NCI-H2107 (cell line): Measurements from ENCODE around the gene ZFYVE9.
"Not testable (repeated sequence)": the region's sequence is repeated elsewhere in the genome, so short reads cannot be mapped to it uniquely, and the experiment has no call there.

Experiments
- DNase-seq: peaks from one replicate; lab custom pipeline; 2025; lab: John Stamatoyannopoulos, UW

The ZFYVE9 gene

GRCh38 chr1:52141513-52142219 lies at the start of gene ZFYVE9:
Gene ZFYVE9 (plus strand): TSS chr1:52142089. CDS start chr1:52233207, 91,118 bp downstream.
- peak; percentile 88 for DNase-seq

GRCh38 chr1:52094300-52094699 lies 47.6 kb upstream of the ZFYVE9 start:
- not testable (repeated sequence) for DNase-seq

- DNase-seq, result no peak
Measured at GRCh38 chr1:52096216-52096615, 45.7 kb upstream of the ZFYVE9 start.

- peak; percentile 19 for DNase-seq
Measured at GRCh38 chr1:52098139-52098871, 43.6 kb upstream of the ZFYVE9 start.

- DNase-seq, result no peak
Measured at GRCh38 chr1:52102336-52103013, 39.4 kb upstream of the ZFYVE9 start.

- DNase-seq, result no peak
Measured at GRCh38 chr1:52111492-52111891, 30.4 kb upstream of the ZFYVE9 start.

GRCh38 chr1:52112489-52112888 lies 29.4 kb upstream of the ZFYVE9 start:
- DNase-seq, result no peak

GRCh38 chr1:52119301-52120079 lies 22.4 kb upstream of the ZFYVE9 start:
- no peak for DNase-seq

GRCh38 chr1:52122384-52122783 lies 19.5 kb upstream of the ZFYVE9 start:
- no peak for DNase-seq

- no peak for DNase-seq
Measured at GRCh38 chr1:52123622-52124021, 18.3 kb upstream of the ZFYVE9 start.

GRCh38 chr1:52125736-52126359 lies 16.0 kb upstream of the ZFYVE9 start:
- DNase-seq, result no peak

GRCh38 chr1:52127181-52128180 lies 14.4 kb upstream of the ZFYVE9 start:
- DNase-seq, result peak; percentile 28

GRCh38 chr1:52139817-52140540 lies 1.9 kb upstream of the ZFYVE9 start:
- no peak for DNase-seq

- DNase-seq, result no peak
Measured at GRCh38 chr1:52140633-52141512, 1.0 kb upstream of the ZFYVE9 start.

- DNase-seq, result peak; percentile 21
Measured at GRCh38 chr1:52142220-52143183, 613 bp downstream of the ZFYVE9 start.

GRCh38 chr1:52145137-52145536 lies 3.2 kb downstream of the ZFYVE9 start:
- DNase-seq, result no peak

- not testable (repeated sequence) for DNase-seq
Measured at GRCh38 chr1:52150445-52150844, 8.6 kb downstream of the ZFYVE9 start.
